ENCODE results near the gene L2HGDH. TPM values are rescaled to one million over a fixed set of nuclear protein-coding genes. Genes with fewer than 3 reads are reported as not detected.

The L2HGDH gene
- 10 to 100 TPM in 1 of 4 donors, 1 to 10 TPM in 3; 2.0 to 16.2 (median 3.9) TPM for total RNA-seq

- 0 to 1% methylated on average over 48 to 50 of the region's 83 CpGs for WGBS, 2 donors
- Histone ChIP-seq H3K36me3 (no peaks in the 10 kb centered on the region), H3K9me3 (no peaks in the 10 kb centered on the region), H3K27me3 (no peaks in the 10 kb centered on the region), H3K27ac (peak within 1 kb of the TSS; percentile 87 to 93 (median 91)), H3K4me3 (peak within 1 kb of the TSS; percentile 70 to 87 (median 84)), H3K4me1 (peaks cover 0 to 25% (median 15%) of the 10 kb centered on the region in 4 donors)
- TF ChIP-seq, protein P1, sequence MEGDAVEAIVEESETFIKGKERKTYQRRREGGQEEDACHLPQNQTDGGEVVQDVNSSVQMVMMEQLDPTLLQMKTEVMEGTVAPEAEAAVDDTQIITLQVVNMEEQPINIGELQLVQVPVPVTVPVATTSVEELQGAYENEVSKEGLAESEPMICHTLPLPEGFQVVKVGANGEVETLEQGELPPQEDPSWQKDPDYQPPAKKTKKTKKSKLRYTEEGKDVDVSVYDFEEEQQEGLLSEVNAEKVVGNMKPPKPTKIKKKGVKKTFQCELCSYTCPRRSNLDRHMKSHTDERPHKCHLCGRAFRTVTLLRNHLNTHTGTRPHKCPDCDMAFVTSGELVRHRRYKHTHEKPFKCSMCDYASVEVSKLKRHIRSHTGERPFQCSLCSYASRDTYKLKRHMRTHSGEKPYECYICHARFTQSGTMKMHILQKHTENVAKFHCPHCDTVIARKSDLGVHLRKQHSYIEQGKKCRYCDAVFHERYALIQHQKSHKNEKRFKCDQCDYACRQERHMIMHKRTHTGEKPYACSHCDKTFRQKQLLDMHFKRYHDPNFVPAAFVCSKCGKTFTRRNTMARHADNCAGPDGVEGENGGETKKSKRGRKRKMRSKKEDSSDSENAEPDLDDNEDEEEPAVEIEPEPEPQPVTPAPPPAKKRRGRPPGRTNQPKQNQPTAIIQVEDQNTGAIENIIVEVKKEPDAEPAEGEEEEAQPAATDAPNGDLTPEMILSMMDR (IDR thresholded peaks at IDR 0.05), result peak in 3 of 5 experiments; percentile 4 to 71 (median 50)
- TF ChIP-seq EP300 (IDR thresholded peaks at IDR 0.05), result peak; percentile 47 to 90
- peak; percentile 43 to 80 for TF ChIP-seq POLR2A (IDR thresholded peaks at IDR 0.05)
- peak; percentile 84 to 87 for DNase-seq (ENCODE audit: low spot score in 2 of 2)
These were observed at the start of gene L2HGDH, which contains the start of gene DMAC2L for GRCh38 chr14:50311972-50312733. Gene L2HGDH, minus strand, starts transcription at chr14:50312229. Its CDS starts 79 bp downstream, at chr14:50312150. Gene DMAC2L, plus strand, starts transcription at chr14:50312324. Its CDS starts 9,164 bp downstream, at chr14:50321488.

- TF ChIP-seq, protein P1 (IDR thresholded peaks at IDR 0.05), result no peak
- TF ChIP-seq EP300 (IDR thresholded peaks at IDR 0.05) (no peak), POLR2A (IDR thresholded peaks at IDR 0.05) (no peak)
- WGBS, 2 donors, result 91 to 92% methylated on average over 2 of the region's 2 CpGs
These were observed 48.8 kb upstream of the L2HGDH start for GRCh38 chr14:50360851-50361250.

DNA sequence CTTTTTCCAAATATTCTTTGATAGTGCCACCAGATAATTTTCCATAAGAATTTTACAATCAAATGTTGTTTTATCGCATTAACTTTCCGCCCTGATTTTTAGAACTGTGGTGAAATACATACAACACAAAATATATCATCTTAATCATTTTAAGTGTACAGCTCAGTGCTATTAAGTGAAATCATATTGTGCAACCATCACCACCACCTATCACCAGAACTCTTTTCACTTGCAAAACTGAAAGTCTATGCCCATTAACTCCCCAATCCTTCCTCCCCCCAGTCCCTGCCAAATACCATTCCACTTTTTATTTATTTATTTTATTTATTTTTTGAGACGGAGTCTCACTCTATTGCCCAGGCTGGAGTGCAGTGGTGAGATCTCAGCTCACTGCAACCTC, 48.1 kb upstream of the L2HGDH start:
- no peak overlapping the region for H3K27ac ChIP-seq
- 96 to 97% methylated on average over 3 of the region's 3 CpGs for WGBS, 2 donors
- H3K9me3 ChIP-seq, result no peaks in the 10 kb centered on the region
- H3K4me3 ChIP-seq, result no peak overlapping the region
- H3K27me3 ChIP-seq, result no peaks in the 10 kb centered on the region
- TF ChIP-seq EP300 (IDR thresholded peaks at IDR 0.05) (no peak), POLR2A (IDR thresholded peaks at IDR 0.05) (no peak)
- TF ChIP-seq, protein P1 (IDR thresholded peaks at IDR 0.05), result no peak
- no peak for DNase-seq (ENCODE audit: low spot score in 2 of 2)
- peaks cover 0 to 15% (median 2%) of the 10 kb centered on the region in 4 donors for H3K4me1 ChIP-seq
- peaks cover 0 to 19% (median 0%) of the 10 kb centered on the region in 3 donors for H3K36me3 ChIP-seq

More at GRCh38 chr14:50360851-50361250, 48.8 kb upstream of the L2HGDH start:
- Histone ChIP-seq H3K27me3 (no peaks in the 10 kb centered on the region), H3K36me3 (peaks cover 0 to 19% (median 0%) of the 10 kb centered on the region in 3 donors), H3K4me1 (peaks cover 0 to 15% (median 2%) of the 10 kb centered on the region in 4 donors), H3K9me3 (no peaks in the 10 kb centered on the region), H3K4me3 (no peak overlapping the region), H3K27ac (no peak overlapping the region)
- no peak for DNase-seq (ENCODE audit: low spot score in 2 of 2)

GRCh38 chr14:50359631-50360030, 47.6 kb upstream of the L2HGDH start:
- 88 to 91% methylated on average over 5 of the region's 5 CpGs for WGBS, 2 donors
- H3K27me3 ChIP-seq, result no peaks in the 10 kb centered on the region

More at GRCh38 chr14:50359631-50360030, 47.6 kb upstream of the L2HGDH start:
- TF ChIP-seq POLR2A (IDR thresholded peaks at IDR 0.05) (no peak), EP300 (IDR thresholded peaks at IDR 0.05) (no peak)
- TF ChIP-seq, protein P1 (IDR thresholded peaks at IDR 0.05), result no peak
- no peak overlapping the region for H3K4me3 ChIP-seq
- H3K4me1 ChIP-seq, result peaks cover 0 to 15% (median 2%) of the 10 kb centered on the region in 4 donors
- H3K27ac ChIP-seq, result no peak overlapping the region
- H3K9me3 ChIP-seq, result no peaks in the 10 kb centered on the region
- DNase-seq (ENCODE audit: low spot score in 2 of 2), result no peak
- H3K36me3 ChIP-seq, result peaks cover 0 to 19% (median 0%) of the 10 kb centered on the region in 3 donors
